ENCODE measurements around the gene ARID3A.
"Not testable (repeated sequence)": the region's sequence is repeated elsewhere in the genome, so short reads cannot be mapped to it uniquely, and the experiment has no call there.

ARID3A gene, protein sequence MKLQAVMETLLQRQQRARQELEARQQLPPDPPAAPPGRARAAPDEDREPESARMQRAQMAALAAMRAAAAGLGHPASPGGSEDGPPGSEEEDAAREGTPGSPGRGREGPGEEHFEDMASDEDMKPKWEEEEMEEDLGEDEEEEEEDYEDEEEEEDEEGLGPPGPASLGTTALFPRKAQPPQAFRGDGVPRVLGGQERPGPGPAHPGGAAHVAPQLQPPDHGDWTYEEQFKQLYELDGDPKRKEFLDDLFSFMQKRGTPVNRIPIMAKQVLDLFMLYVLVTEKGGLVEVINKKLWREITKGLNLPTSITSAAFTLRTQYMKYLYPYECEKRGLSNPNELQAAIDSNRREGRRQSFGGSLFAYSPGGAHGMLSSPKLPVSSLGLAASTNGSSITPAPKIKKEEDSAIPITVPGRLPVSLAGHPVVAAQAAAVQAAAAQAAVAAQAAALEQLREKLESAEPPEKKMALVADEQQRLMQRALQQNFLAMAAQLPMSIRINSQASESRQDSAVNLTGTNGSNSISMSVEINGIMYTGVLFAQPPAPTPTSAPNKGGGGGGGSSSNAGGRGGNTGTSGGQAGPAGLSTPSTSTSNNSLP

DNA sequence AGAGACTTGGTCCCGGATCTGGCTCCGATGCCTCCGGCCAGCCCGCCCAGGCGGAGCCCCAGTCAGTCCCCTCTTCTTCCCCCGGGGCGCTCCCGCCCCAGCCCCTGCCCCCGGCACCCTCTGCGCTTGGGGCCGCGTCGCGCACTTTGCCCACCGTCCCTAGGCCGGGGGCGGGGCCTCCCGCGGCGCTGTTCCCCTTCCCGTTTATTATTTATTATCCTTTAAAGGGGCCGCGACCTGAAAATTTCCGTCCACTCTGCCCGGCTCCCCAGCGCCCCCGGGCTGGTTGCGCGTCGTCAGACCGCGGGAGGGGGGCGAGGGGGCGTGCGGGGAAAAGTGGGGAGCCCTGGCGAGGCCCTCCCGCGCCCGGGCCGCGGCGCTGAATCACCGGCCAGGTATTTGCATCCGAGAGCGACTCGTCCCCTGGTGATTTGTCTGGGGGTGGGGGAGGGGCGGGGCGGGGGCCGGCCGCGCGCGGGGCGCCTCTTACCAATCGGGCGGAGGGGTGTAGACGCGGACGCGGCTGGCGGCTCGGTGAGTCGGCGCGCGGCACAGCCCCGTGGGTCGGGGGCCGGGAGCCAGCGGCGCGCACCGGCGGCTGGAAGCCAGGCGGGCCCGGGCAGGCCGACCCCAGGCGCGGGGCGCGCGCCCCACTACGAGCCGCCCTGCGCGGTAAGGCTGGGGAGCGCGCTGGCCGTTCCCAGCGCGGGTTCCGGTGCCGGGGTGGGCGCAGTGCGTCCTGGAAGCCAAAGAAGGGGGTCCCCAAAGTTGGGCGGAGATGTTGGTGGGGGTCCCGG, at the start of gene ARID3A:
Gene ARID3A (plus strand): TSS at position 510 of the 797 bp plus-strand sequence. CDS start 3,494 bp downstream, outside the sequence.
- DNase-seq, result peak; percentile 84

DNA sequence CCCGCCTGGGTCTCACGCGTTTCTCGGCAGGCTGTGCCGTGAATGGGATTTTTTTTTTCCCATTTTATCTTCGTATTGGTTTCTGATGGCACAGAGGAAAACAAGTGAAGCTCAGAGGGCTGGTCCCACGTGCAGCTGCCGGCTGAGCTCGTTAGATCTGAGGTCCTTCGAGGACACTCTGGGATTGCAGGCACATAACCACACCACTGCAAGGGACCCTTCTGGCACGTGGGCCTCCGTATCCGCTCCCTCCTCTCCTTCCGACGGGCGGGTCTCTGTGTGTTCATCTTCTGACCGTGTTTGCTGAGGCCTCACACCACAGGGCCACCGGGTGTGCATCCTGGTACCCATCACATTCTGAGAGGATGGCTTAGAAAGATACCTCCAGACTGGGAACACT, 49.7 kb upstream of the ARID3A start:
- DNase-seq, result no peak

DNA sequence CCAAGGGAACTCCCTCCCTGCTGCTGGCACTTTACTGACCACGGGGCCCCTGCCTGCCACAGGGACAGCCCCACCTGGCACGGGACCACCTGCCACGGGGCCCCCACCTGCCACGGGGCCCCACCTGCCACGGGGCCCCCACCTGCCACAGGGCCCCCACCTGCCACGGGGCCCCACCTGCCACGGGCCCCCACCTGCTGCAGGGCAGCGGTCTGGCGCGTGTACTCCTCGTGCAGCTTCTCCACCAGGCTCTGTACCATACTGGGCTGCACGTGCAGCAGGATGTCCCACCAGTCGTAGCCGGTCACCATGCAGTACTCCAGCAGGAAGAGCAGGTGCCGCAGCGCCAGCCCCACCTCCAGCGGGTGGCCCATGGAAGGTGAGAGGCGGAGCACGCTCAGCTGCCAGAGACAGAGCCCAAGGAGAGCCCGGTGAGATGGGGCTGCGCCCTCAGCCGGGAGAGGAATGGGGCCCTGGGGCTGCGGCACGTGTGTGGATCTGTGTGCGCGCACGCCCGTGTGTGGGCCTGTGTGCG, 49.0 kb upstream of the ARID3A start:
- DNase-seq, result no peak

DNA sequence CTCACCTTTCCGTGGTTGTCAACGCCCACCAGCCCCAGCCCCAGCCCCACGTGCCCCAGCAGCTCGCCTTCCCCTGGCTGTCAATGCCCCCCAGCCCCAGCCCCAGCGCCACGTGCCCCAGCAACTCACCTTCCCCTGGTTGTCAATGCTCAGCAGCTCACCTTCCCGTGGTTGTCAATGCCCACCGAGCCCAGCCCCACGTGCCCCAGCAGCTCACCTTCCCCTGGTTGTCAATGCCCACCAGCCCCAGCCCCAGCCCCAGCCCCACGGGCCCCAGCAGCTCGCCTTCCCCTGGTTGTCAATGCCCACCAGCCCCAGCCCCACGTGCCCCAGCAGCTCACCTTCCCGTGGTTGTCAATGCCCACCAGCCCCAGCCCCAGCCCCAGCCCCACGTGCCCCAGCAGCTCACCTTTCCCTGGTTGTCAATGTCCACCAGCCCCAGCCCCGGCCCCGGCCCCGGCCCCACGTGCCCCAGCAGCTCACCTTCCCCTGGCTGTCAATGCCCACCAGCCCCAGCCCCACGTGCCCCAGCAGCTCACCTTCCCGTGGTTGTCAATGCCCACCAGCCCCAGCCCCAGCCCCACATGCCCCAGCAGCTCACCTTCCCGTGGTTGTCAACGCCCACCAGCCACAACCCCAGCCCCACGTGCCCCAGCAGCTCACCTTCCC, 47.7 kb upstream of the ARID3A start:
- not testable (repeated sequence) for DNase-seq

DNA sequence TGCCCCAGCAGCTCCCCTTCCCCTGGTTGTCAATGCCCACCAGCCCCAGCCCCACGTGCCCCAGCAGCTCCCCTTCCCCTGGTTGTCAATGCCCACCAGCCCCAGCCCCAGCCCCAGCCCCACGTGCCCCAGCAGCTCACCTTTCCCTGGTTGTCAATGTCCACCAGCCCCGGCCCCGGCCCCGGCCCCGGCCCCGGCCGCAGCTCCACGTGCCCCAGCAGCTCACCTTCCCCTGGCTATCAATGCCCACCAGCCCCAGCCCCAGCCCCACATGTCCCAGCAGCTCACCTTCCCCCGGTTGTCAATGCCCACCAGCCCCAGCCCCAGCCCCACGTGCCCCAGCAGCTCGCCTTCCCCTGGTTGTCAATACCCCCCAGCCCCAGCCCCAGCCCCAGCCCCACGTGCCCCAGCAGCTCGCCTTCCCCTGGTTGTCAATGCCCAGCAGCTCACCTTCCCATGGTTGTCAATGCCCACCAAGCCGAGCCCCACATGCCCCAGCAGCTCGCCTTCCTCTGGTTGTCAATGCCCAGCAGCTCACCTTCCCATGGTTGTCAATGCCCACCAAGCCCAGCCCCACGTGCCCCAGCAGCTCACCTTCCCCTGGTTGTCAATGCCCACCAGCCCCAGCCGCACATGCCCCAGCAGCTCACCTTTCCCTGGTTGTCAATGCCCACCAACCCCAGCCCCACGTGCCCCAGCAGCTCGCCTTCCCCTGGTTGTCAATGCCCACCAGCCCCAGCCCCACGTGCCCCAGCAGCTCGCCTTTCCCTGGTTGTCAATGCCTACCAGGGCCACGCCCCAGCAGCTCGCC, 46.9 kb upstream of the ARID3A start:
- not testable (repeated sequence) for DNase-seq

DNA sequence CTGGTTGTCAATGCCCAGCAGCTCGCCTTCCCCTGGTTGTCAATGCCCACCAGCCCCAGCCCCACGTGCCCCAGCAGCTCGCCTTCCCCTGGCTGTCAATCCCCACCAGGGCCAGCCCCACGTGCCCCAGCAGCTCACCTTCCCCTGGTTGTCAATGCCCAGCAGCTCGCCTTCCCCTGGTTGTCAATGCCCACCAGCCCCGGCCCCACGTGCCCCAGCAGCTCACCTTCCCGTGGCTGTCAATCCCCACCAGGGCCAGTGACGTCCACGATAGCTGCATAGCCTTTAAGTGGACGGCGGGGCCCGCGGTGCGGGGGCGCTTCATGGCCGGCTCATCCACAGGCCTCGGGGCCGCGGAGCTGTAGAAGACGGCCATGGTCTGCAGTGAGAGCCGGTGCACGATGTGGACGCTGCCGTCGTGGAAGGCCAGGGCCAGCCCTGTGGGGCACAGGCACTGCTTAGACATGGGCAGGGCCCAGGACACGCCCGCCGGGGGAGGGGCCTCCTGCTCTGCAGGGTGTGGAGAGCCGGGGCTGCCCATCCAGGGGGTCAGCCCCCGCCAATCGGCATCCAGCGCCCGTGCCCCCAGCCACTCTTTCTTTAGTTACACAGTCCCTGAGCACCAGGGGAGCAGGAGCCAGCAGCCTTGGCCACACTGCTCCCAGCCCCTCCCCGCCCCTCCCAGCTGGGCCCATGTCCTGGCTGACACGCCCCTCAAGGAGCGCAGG, 46.0 kb upstream of the ARID3A start:
- no peak for DNase-seq

DNA sequence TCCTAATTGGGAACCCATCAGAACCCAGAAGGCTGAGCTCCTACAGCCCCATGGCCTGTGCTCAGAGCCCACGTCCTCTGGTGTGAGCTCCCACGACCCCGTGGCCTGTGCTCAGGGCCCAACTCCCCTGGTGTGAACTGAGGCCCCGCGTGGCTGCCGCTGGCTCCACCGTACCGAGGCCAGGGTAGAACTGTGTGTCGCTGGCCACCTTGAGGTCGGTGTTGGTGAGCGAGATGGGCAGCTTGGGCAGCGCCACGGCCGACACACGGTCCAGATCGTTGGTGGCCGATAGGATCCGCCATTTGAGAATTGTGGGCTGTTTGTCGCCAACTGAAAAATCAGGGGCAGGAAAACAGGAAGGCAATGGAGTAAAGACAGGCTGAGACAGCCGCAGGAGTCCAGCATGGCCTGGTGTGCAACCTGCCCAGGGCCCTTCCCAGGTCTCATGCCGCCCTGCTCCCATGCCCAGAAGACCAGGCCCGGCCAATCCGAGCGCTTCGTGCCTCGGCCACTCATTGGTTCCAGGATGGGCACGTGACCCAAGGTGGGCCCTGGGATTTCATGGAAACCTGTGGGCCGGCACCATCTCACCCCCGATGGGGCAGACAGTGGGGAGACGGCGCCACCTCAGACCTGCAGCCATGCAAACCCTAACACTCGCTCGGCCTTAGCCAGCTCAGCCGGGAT, 44.3 kb upstream of the ARID3A start:
- DNase-seq, result no peak

DNA sequence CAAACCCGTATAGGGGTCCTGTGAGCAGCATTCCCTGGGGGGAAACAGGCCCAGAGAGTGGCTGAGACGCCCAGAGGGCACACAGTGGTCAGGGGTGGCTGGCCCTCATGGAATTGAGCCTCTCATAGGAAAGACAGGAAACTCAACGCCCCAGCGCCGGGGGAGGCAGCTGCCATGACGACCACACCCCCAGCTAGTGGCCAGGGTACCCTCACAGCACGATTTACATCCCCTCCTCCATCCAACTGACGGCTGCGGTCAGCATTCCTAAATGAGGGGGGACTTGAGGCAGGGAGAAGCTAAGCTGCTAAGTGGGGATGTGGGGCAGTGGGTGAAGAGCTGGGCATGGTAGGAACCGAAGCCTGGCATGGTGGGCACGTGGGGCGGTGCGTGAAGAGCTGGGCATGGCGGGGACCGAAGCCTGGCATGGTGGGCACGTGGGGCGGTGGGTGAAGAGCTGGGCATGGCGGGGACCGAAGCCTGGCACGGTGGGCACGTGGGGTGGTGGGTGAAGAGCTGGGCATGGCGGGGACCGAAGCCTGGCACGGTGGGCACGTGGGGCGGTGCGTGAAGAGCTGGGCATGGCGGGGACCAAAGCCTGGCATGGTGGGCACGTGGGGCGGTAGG, 42.9 kb upstream of the ARID3A start:
- no peak for DNase-seq

DNA sequence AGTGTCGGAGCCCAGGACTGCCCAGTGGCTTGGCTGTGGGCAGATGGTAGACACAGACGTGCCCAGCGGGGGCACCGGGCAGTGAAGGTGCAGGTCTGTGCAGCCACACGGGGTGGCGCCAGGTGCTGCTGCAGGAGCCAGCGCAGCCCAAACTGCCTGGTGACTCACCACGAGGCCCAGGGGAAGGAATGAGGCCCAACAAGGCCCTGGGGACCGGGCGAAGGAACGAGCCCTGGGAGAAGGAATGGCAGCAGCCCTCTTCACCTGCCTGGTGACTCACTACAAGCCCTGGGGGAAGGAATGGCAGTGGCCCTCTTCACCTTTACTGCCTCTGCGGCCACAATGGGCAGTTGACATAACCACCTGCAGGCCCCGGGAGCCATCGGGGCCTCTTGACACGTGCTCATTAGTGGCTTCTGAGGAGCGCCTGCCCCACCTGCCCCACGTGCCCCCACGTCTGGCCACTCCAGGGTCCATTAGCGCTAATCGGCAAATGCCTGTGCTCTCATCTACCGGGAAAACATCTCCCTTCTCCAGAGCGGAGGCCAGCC, 42.1 kb upstream of the ARID3A start:
- DNase-seq, result peak; percentile 54

DNA sequence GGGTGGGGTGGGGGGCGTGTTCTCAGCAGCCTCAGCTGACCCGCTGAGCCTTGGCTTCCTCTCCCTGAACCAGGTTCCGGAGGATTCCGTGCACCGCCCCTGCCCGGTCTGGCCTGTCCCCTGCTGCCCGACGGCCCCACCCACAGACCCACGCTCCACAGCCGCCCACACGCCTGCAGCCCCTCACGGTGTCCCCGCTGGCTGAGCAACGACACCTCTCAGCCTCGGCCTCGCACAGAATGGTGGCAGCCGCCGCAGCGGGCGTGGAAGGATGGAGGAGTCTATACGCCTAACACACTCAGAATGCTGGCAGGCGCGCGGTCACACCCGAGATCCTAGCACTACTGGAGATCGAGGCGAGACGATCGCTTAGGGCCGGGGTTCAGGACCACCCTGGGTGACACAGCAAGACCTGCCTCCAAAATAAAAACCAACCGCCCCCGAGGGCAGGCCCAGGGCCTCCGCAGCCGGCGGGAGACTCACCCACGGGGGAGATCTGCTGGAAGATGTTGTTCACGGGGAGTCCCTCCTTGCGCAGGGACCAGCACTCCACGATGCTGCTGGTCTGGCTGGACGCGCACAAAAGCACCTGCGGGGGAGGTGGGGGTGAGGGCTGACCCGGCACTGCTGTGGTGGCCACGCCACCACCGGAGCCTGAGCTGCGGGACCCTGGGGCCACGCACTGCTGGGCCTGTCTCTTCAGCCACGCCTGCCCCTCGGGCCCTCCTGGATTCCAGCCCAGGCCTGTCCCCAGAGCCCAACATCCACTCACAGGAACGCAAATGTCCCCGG, 41.2 kb upstream of the ARID3A start:
- DNase-seq, result no peak

DNA sequence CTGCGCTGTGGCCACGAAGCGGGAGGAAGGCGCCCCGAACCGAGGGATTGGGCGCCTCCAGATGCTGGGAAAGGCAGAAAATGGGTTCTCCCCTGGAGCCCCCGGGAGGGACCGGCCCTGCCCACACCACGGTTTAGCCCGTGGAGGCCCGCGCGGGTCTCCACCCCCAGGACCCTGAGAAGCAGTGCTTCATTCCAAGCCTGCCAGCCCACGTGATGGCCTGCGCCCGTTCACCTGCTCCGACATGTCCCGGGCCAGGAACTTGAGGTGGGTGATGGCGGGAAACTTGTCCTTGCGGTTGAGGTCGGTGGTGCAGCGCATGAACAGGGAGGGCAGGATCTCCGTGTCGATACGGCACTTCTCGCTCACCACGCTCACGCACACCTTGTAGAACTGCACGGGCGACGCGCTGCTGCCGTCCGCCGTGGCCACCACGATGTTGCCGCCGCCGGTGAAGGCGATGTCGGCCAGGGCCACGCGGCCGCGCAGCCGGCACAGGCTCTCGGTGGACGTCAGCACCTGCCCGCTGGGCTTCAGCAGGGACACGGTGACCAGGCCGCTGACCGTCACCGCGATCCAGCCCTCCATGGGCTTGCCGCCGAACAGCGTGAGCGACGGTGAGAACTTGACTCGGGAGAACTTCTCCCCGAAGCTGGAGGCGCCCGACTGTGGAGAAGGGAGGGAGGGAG, 40.2 kb upstream of the ARID3A start:
- no peak for DNase-seq

DNA sequence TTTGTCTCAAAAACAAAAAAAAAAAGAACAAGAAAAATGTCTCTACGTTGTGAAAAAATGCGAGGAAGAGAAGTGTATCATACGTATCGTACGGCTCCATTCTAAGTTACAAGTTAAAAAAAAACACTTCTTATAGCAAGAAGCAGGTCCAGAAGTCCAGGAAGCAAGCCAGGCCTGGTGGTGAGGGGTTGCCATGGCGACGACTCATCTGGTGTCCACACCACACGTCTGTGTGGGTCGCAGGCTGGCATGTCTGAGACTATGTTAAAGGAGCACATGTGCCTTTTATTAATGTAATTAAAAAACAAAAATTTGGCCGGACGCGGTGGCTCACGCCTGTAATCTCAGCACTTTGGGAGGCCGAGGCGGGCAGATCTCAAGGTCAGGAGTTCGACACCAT, 38.8 kb upstream of the ARID3A start:
- no peak for DNase-seq

DNA sequence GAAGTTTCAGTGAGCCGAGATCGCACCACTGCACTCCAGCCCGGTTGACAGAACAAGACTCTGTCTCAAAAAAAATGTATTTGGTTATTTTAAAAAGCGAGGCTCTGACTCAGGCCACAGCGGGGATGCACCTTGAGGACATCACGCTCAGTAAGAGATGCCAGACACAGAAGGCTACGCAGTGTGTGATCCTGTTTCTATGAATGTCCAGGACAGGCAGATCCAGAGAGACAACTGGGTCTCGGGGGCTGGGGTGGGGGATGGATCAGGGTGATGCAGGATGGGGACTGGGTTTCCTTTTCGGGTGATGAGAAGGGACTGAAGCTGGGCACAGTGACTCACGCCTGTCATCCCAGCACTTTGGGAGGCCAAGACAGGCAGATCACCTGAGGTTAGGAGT, 38.2 kb upstream of the ARID3A start:
- no peak for DNase-seq

DNA sequence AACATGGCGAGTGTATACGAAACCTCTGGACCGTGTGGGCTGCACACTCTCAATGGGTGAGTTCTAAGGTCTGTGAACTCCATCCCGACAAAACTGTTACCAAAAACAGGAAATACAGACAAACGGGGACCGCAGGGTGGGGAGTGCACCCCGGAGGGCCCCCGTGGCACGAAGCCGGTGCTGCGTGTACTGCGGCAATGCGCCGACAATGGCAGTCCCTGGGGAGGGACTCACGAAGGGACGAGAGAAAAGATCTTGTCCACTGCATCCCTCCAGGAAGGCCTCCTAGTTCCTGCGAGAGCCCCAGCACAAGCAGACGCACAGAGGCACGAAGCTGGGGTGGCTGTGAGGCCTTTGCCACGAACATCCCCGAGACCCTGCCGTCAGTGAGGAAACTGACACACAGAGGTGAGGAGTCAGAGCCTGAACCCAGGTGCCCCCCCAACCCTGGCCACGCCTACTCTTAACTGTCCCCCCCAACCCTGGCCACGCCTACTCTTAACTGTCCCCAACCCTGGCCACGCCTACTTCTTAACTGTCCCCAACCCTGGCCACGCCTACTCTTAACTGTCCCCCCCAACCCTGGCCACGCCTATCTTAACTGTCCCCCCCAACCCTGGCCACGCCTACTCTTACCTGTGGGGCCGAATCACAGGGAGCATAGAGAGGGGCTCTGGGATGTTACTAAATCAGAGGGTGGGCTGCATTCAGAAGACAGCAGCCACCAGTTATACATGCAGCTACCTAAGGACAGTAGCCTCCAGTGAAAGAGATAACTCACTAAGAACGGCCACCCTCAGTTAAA, 37.1 kb upstream of the ARID3A start:
- no peak for DNase-seq

DNA sequence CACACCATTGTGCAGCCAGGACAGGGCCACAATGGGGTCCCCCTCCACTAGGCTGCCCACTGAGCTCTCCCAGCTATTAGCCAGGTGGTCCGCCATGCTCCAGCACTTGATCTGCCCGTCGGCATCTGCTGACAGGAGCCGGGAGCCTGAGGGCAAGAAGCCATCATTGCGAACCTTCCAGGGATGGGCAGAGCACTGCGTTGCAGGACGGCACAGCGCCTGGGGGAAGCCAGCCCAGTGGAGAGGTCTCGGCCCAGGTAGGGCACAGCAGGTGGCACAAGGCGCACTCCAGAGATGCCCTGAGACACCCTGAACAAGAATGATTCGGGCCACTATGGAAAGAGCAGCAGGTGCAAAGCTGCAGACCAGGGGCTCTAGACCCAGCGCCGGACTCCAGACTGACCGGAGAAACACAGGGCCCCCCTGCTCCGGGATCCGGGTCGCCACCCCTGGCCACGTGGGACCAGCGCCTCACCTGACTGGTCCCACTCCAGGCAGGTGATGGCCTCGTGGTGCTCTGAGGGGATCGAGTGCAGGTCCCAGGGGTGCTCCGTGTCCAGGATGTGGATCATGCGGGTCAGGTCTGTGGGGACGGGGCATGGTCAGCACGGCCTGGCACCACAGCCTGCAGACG, 36.1 kb upstream of the ARID3A start:
- no peak for DNase-seq

DNA sequence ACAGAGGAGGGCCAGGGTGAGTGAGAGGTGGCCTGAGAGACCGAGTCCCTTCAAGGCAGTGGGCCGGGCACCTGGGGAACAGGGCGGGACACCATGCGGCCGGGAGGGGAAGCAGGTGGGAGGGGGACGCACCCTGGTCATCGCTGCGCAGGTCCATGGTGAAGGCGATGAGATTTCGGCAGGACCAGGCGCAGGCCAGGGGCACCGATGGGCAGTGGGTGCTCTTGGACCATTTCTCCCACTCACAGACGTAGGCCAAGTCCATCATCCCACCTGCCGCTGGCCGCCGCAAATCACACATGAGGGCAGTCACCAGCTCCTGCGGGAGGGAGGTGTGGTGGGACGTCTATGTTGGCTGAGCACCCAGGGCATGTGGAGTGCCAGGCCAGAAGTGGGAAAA, 35.0 kb upstream of the ARID3A start:
- no peak for DNase-seq

Data from NCI-H1436 (cell line).